Measurements from ENCODE around the gene RAP1GAP2. TPM values are rescaled to one million over a fixed set of nuclear protein-coding genes. Genes with fewer than 3 reads are reported as not detected.
A peak's percentile ranks its signal among the peaks of the same experiment; 100 is the strongest.

RAP1GAP2 gene
- total RNA-seq, 1 donor from 2014 or later: 3.8 TPM

- H3K4me3 Mint-ChIP-seq: peak overlapping the region; percentile 43
- Histone ChIP-seq H3K9ac (no peak overlapping the region), H2AFZ (replicated peaks) (peak overlapping the region; percentile 69), H4K20me1 (ENCODE audit: low read depth) (no peaks in the 10 kb centered on the region), H3K79me2 (ENCODE audit: low read depth) (no peaks in the 10 kb centered on the region), H3K9me3 (ENCODE audit: low read depth) (no peaks in the 10 kb centered on the region), H3K4me3 (no peak overlapping the region), H3K27me3 (no peaks in the 10 kb centered on the region), H3F3A (ENCODE audit: low read depth) (no peaks in the 10 kb centered on the region), H3K36me3 (no peaks in the 10 kb centered on the region), H3K27ac (no peak overlapping the region), H3K4me1 (peaks cover 12% of the 10 kb centered on the region), H3K4me2 (peak overlapping the region; percentile 40)
- H3K4me1 Mint-ChIP-seq: peaks cover 17% of the 10 kb centered on the region
- H3K27ac Mint-ChIP-seq: peak overlapping the region; percentile 78
- DNase-seq (ENCODE audit: low spot score): no peak
- H3K9me3 Mint-ChIP-seq: no peaks in the 10 kb centered on the region
- H3K36me3 Mint-ChIP-seq: no peaks in the 10 kb centered on the region
- peaks cover 2% of the 10 kb centered on the region for H3K27me3 Mint-ChIP-seq (ENCODE audit: insufficient read depth, low read depth)
- TF ChIP-seq EZH2 (IDR thresholded peaks at IDR 0.05) (no peak), EZH2phosphoT487 (IDR thresholded peaks at IDR 0.05) (no peak), CTCF (IDR thresholded peaks at IDR 0.05) (no peak)
Observed at GRCh38 chr17:2939714-2940351, 143.6 kb downstream of the RAP1GAP2 start.

GRCh38 chr17:2940352-2940751 is 144.1 kb downstream of the RAP1GAP2 start:
- Mint-ChIP-seq H3K4me1 (peaks cover 17% of the 10 kb centered on the region), H3K27ac (peak overlapping the region; percentile 78), H3K9me3 (no peaks in the 10 kb centered on the region), H3K27me3 (ENCODE audit: insufficient read depth, low read depth) (peaks cover 2% of the 10 kb centered on the region), H3K4me3 (no peak overlapping the region), H3K36me3 (no peaks in the 10 kb centered on the region)
- peaks cover 12% of the 10 kb centered on the region for H3K4me1 ChIP-seq
- no peaks in the 10 kb centered on the region for H3K79me2 ChIP-seq (ENCODE audit: low read depth)
- peak overlapping the region; percentile 40 for H3K4me2 ChIP-seq
- H3K4me3 ChIP-seq: no peak overlapping the region
- H3K9ac ChIP-seq: no peak overlapping the region
- TF ChIP-seq EZH2phosphoT487 (IDR thresholded peaks at IDR 0.05) (no peak), CTCF (IDR thresholded peaks at IDR 0.05) (no peak), EZH2 (IDR thresholded peaks at IDR 0.05) (no peak)
- no peaks in the 10 kb centered on the region for H3K27me3 ChIP-seq
- no peak overlapping the region for H3K27ac ChIP-seq
- H3K9me3 ChIP-seq (ENCODE audit: low read depth): no peaks in the 10 kb centered on the region
- no peaks in the 10 kb centered on the region for H3K36me3 ChIP-seq
- peak overlapping the region; percentile 69 for H2AFZ ChIP-seq (replicated peaks)
- DNase-seq (ENCODE audit: low spot score): peak; percentile 62
- no peaks in the 10 kb centered on the region for H4K20me1 ChIP-seq (ENCODE audit: low read depth)
- no peaks in the 10 kb centered on the region for H3F3A ChIP-seq (ENCODE audit: low read depth)

GRCh38 chr17:2943981-2944380 is 147.7 kb downstream of the RAP1GAP2 start:
- Mint-ChIP-seq H3K27me3 (ENCODE audit: insufficient read depth, low read depth) (peaks cover 5% of the 10 kb centered on the region), H3K9me3 (no peaks in the 10 kb centered on the region), H3K27ac (no peak overlapping the region), H3K36me3 (no peaks in the 10 kb centered on the region), H3K4me1 (peaks cover 14% of the 10 kb centered on the region), H3K4me3 (no peak overlapping the region)
- Histone ChIP-seq H3K36me3 (no peaks in the 10 kb centered on the region), H3K27ac (no peak overlapping the region), H3K9ac (no peak overlapping the region), H4K20me1 (ENCODE audit: low read depth) (no peaks in the 10 kb centered on the region), H3K4me3 (no peak overlapping the region), H3K4me2 (no peak overlapping the region), H3F3A (ENCODE audit: low read depth) (no peaks in the 10 kb centered on the region), H3K9me3 (ENCODE audit: low read depth) (no peaks in the 10 kb centered on the region), H3K27me3 (no peaks in the 10 kb centered on the region), H2AFZ (replicated peaks) (no peak overlapping the region), H3K79me2 (ENCODE audit: low read depth) (no peaks in the 10 kb centered on the region), H3K4me1 (peaks cover 12% of the 10 kb centered on the region)
- TF ChIP-seq CTCF (IDR thresholded peaks at IDR 0.05): no peak
- no peak for TF ChIP-seq EZH2 (IDR thresholded peaks at IDR 0.05)
- TF ChIP-seq EZH2phosphoT487 (IDR thresholded peaks at IDR 0.05): no peak
- no peak for DNase-seq (ENCODE audit: low spot score)

Data from neural progenitor cell (in vitro differentiated cells).